Fibroblast of peridontal ligament (primary cell): ENCODE results near the gene GTPBP4.
"Not testable (repeated sequence)": the region's sequence is repeated elsewhere in the genome, so short reads cannot be mapped to it uniquely, and the experiment has no call there.

Experiments
- DNase-seq: peaks from one replicate; pipeline ENCODE4 v3.0.0-alpha.2; 2010; ENCODE audit errors: extremely low read depth

GTPBP4 gene

GRCh38 chr10:1056326-1057105 is 68.3 kb downstream of the GTPBP4 start, which contains the start of gene WDR37:
Gene WDR37, plus strand, starts transcription at chr10:1056385. Its CDS starts 15,771 bp downstream, at chr10:1072156.
- DNase-seq = peak; percentile 89

- peak; percentile 13 for DNase-seq
Observed at GRCh38 chr10:1057106-1057657, 68.9 kb downstream of the GTPBP4 start.

GRCh38 chr10:1058017-1058416 is 69.8 kb downstream of the GTPBP4 start:
- no peak for DNase-seq

GRCh38 chr10:1059902-1060301 is 71.7 kb downstream of the GTPBP4 start:
- DNase-seq = no peak

- no peak for DNase-seq
Observed at GRCh38 chr10:1061930-1062774, 73.9 kb downstream of the GTPBP4 start.

GRCh38 chr10:1063232-1063865 is 75.1 kb downstream of the GTPBP4 start:
- DNase-seq = no peak

- DNase-seq = no peak
Observed at GRCh38 chr10:1064964-1065247, 76.7 kb downstream of the GTPBP4 start.

GRCh38 chr10:1066734-1067133 is 78.5 kb downstream of the GTPBP4 start:
- not testable (repeated sequence) for DNase-seq

GRCh38 chr10:1068380-1069361 is 80.4 kb downstream of the GTPBP4 start:
- no peak for DNase-seq
